ENCODE measurements around the gene OR52W1. TPM values are rescaled to one million over a fixed set of nuclear protein-coding genes. Genes with fewer than 3 reads are reported as not detected.

The OR52W1 gene
- total and polyA plus RNA-seq, 10 of the 15 experiments (the other 5 are each of a cell fraction or from before 2014, with no cell fraction given), result not detected

DNA sequence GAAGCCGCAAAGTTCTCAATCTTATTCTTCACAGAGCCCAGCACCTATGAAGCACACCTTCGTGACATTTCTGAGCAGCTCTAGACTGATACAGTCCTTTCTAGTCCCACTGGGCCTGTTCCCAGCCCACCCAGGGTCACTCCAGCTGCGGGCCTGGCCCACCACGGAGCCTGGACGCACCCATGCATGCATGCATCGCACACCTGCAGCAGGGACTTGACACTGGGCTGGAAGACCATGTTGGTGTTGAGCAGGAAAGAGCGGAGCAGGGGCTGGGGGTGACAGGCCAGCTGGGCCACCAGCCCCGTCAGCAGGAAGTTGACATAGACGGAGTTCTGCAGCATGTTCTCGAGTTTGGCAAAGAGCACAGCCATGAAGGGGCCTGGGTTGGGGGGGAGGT, 15.5 kb downstream of the OR52W1 start:
- intact Hi-C loops (cut with micrococcal nuclease; ENCODE audit: unreplicated experiment), result no loop called here
- Histone ChIP-seq H3K9ac (ENCODE audit: control insufficient read depth, insufficient read depth, low read length) (no peak overlapping the region), H3K9me3 (replicated peaks; ENCODE audit: control insufficient read depth, insufficient read depth, low read length) (no peaks in the 10 kb centered on the region), H2AFZ (ENCODE audit: control insufficient read depth, low read depth, low read length) (no peak overlapping the region), H3K4me1 (ENCODE audit: control insufficient read depth, insufficient read depth, low read length) (no peaks in the 10 kb centered on the region), H3K4me3 (no peak overlapping the region), H3K27ac (ENCODE audit: control insufficient read depth, insufficient read depth) (no peak overlapping the region), H3K27me3 (replicated peaks in 1 of 2; ENCODE audit: control insufficient read depth in 2 of 2, insufficient read depth in 2 of 2, low read length in 1 of 2) (no peaks in the 10 kb centered on the region), H3K4me2 (ENCODE audit: control insufficient read depth, insufficient read depth) (no peak overlapping the region), H3K79me2 (ENCODE audit: control insufficient read depth, insufficient read depth, low read length) (no peaks in the 10 kb centered on the region), H3K36me3 (ENCODE audit: control insufficient read depth in 2 of 2, insufficient read depth in 2 of 2, low read length in 1 of 2) (peaks cover 11 to 17% of the 10 kb centered on the region in 2 experiments; a peak in 3 of 4 replicates), H4K20me1 (ENCODE audit: control insufficient read depth, insufficient read depth) (no peaks in the 10 kb centered on the region)
- in situ Hi-C loops (cut with MboI), result no loop called here
- FAIRE-seq (no peak), DNase-seq (ENCODE audit: low read depth, low spot score) (no peak), ATAC-seq (no peak)
- no peak for TF ChIP-seq USF2 (IDR thresholded peaks at IDR 0.05; ENCODE audit: borderline replicate concordance, low read depth, low read length)
- no peak for TF ChIP-seq E2F4 (IDR thresholded peaks at IDR 0.05; ENCODE audit: low read depth, low read length)
- no peak for TF ChIP-seq FOS (IDR thresholded peaks at IDR 0.05; ENCODE audit: borderline replicate concordance, extremely low read depth, insufficient read length)
- TF ChIP-seq TCF3 (IDR thresholded peaks at IDR 0.05; ENCODE audit: borderline replicate concordance, insufficient read depth, low read depth, low read length), result no peak
- TF ChIP-seq CREB1 (IDR thresholded peaks at IDR 0.05; ENCODE audit: low read depth), result no peak
- no TSS peak for BruUV-seq (replicated peaks)
- SMC1A ChIA-PET (ENCODE audit: uncharacterized antibody, unreplicated experiment), result interaction anchor here (0.6 to 2.3 kb wide), 3 partner anchors 10 to 590 kb away, joined by 3 to 7 read pairs (median 4); no protein-coding TSS in a partner anchor
- CTCF ChIA-PET, result no interaction called here
- 86% methylated on average over 10 of the region's 10 CpGs for WGBS (ENCODE audit: insufficient coverage, insufficient replicate concordance, low lambda C conversion rate, missing lambda C conversion rate)
- RAD21 ChIA-PET (ENCODE audit: unreplicated experiment), result no interaction called here
- POLR2A ChIA-PET, result interaction anchor here (1.1 kb wide), 1 partner anchor 10 kb away, joined by 3 read pairs; no protein-coding TSS in a partner anchor

Data from GM12878 (cell line).